ENCODE measurements around the gene MAGI3. TPM values are rescaled to one million over a fixed set of nuclear protein-coding genes. Genes with fewer than 3 reads are reported as not detected.
"Not testable (repeated sequence)": the region's sequence is repeated elsewhere in the genome, so short reads cannot be mapped to it uniquely, and the experiment has no call there.

Gene MAGI3
- total and polyA plus RNA-seq, 3 experiments from 2014 or later: 1.8 to 3.2 (median 3.1) TPM

DNA sequence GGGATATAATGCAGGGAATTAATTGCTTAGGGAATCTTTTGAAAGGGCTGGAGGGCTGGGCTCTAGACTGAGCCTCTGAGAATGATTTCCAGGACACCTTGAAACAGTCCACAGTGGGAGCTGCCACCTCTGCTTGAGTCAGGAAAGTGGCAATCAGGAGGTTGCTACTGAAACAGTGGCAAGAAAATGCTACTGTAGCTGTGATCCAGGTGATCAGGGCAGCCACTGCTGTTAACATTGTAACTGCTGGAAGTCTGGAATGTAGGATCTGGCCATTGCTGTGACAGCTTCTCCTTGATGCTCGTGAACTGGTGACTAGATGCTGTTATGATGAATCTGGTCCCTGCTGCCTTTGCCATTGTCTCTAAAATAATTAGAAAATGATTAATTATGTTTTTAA is 12.8 kb downstream of the MAGI3 start:
- no peak overlapping the region for H3K4me3 Mint-ChIP-seq
- H3K36me3 Mint-ChIP-seq: no peaks in the 10 kb centered on the region
- H3K27ac Mint-ChIP-seq: no peak overlapping the region
- no peaks in the 10 kb centered on the region for H3K27me3 ChIP-seq (ENCODE audit: insufficient read depth, low read length, poor library complexity, severe bottlenecking)
- H3K27ac ChIP-seq (ENCODE audit: low read depth, low read length): no peak overlapping the region
- no peaks in the 10 kb centered on the region for H3K4me1 ChIP-seq (ENCODE audit: insufficient read depth, low read length)
- ChIA-PET CTCF (no interaction called here), POLR2A (no interaction called here)
- no peaks in the 10 kb centered on the region for H3K9me3 ChIP-seq (ENCODE audit: low read length)
- no peaks in the 10 kb centered on the region for H3K36me3 ChIP-seq (ENCODE audit: insufficient read depth, low read length)
- H3K27me3 Mint-ChIP-seq: peaks cover 12 to 24% of the 10 kb centered on the region in 2 donors
- no peak overlapping the region for H3K4me3 ChIP-seq (ENCODE audit: low read length)
- H3K4me1 Mint-ChIP-seq: no peaks in the 10 kb centered on the region
- H3K9me3 Mint-ChIP-seq: no peaks in the 10 kb centered on the region
- no peak for DNase-seq

DNA sequence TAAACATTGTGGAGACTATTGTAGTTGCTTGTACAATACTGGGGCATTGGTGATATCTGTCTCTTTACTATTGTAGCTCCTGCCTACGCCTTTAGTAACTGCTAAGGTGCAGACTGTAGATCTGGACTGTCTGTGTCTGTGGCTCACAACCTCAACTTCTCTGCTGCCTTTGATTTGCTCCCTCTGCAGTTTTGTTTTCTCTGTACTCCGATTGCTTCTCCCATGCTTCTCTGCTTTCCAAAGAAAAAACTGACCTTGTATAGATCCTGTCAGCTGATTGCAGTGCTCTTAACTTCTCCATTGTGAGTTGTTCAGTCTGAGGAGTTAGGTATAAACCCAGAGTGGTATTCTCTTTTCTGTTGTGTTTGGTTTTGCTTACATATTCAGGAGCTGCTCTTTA is 15.3 kb downstream of the MAGI3 start:
- Mint-ChIP-seq H3K9me3 (no peaks in the 10 kb centered on the region), H3K4me1 (no peaks in the 10 kb centered on the region), H3K36me3 (no peaks in the 10 kb centered on the region), H3K27me3 (peaks cover 4 to 11% of the 10 kb centered on the region in 2 donors), H3K27ac (no peak overlapping the region), H3K4me3 (no peak overlapping the region)
- DNase-seq: no peak
- ChIA-PET POLR2A (interaction anchor here (0.7 kb wide), 1 partner anchor 18 kb away, joined by 6 read pairs; no protein-coding TSS in a partner anchor), CTCF (no interaction called here)
- Histone ChIP-seq H3K4me3 (ENCODE audit: low read length) (no peak overlapping the region), H3K36me3 (ENCODE audit: insufficient read depth, low read length) (no peaks in the 10 kb centered on the region), H3K9me3 (ENCODE audit: low read length) (no peaks in the 10 kb centered on the region), H3K27ac (ENCODE audit: low read depth, low read length) (no peak overlapping the region), H3K4me1 (ENCODE audit: insufficient read depth, low read length) (no peaks in the 10 kb centered on the region), H3K27me3 (ENCODE audit: insufficient read depth, low read length, poor library complexity, severe bottlenecking) (no peaks in the 10 kb centered on the region)

DNA sequence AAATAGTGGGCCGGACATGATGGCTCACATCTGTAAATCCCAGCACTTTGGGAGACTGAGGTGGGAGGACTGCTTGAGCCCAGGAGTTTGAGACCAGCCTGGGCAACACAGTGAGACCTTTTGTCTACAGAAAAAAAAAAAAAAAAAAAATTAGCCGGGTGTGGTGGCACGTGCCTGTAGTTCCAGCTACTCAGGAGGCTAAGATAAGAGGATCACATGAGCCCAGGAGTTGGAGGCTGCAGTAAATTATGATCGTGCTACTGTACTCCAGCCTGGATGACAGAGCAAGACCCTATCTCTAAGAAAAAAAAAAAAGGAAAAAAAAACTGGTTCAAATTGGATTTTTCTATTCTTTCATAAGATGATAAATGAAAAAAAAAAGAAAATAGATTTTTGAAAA is 15.8 kb downstream of the MAGI3 start:
- H3K27ac ChIP-seq (ENCODE audit: low read depth, low read length); H3K4me1 ChIP-seq (ENCODE audit: insufficient read depth, low read length); H3K27me3 ChIP-seq (ENCODE audit: insufficient read depth, low read length, poor library complexity, severe bottlenecking); H3K4me3 Mint-ChIP-seq; CTCF ChIA-PET; H3K9me3 Mint-ChIP-seq; POLR2A ChIA-PET; H3K4me1 Mint-ChIP-seq; H3K9me3 ChIP-seq (ENCODE audit: low read length); H3K36me3 ChIP-seq (ENCODE audit: insufficient read depth, low read length); H3K36me3 Mint-ChIP-seq; H3K27ac Mint-ChIP-seq; H3K4me3 ChIP-seq (ENCODE audit: low read length); DNase-seq: not testable (repeated sequence)
- H3K27me3 Mint-ChIP-seq: peaks cover 4 to 11% of the 10 kb centered on the region in 2 donors

DNA sequence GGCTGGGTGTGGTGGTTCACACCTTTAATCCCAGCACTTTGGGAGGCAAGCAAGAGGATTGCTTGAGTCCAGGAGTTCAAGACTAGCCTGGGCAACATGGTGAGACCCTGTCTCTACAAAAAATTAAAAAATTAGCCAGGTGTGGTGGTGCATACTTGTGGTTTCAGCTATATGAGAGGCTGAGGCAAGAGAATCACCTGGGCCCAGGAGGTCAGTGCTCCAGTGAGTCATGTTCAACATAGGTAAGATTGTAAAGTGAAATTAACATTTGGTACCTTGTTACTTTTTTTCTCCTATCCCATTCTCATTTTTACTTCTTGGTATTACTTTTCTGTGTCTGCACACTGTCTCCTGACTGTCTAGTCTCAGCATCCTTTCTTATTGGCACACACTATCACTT is 19.0 kb downstream of the MAGI3 start:
- no peaks in the 10 kb centered on the region for H3K36me3 ChIP-seq (ENCODE audit: insufficient read depth, low read length)
- H3K4me1 Mint-ChIP-seq: no peaks in the 10 kb centered on the region
- DNase-seq: no peak
- H3K27ac Mint-ChIP-seq: no peak overlapping the region
- CTCF ChIA-PET: no interaction called here
- no peak overlapping the region for H3K4me3 ChIP-seq (ENCODE audit: low read length)
- H3K9me3 Mint-ChIP-seq: peaks cover 0 to 5% (median 0%) of the 10 kb centered on the region in 5 donors
- no peaks in the 10 kb centered on the region for H3K9me3 ChIP-seq (ENCODE audit: low read length)
- no peak overlapping the region for H3K27ac ChIP-seq (ENCODE audit: low read depth, low read length)
- POLR2A ChIA-PET: no interaction called here
- H3K27me3 ChIP-seq (ENCODE audit: insufficient read depth, low read length, poor library complexity, severe bottlenecking): no peaks in the 10 kb centered on the region
- no peaks in the 10 kb centered on the region for H3K4me1 ChIP-seq (ENCODE audit: insufficient read depth, low read length)
- peaks cover 0 to 2% of the 10 kb centered on the region in 2 donors for H3K27me3 Mint-ChIP-seq
- H3K36me3 Mint-ChIP-seq: no peaks in the 10 kb centered on the region
- H3K4me3 Mint-ChIP-seq: no peak overlapping the region

DNA sequence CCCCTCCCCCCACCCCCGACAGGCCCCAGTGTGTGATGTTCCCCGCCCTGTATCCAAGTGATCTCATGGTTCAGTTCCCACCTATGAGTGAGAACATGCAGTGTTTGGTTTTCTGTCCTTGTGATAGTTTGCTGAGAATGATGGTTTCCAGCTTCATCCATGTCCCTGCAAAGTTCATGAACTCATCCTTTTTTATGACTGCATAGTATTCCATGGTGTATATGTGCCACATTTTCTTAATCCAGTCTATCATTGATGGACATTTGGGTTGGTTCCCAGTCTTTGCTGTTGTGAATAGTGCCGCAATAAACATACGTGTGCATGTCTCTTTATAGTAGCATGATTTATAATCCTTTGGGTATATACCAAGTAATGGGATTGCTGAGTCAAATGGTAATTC is 21.7 kb downstream of the MAGI3 start:
- H3K9me3 ChIP-seq (ENCODE audit: low read length); H3K27me3 ChIP-seq (ENCODE audit: insufficient read depth, low read length, poor library complexity, severe bottlenecking); H3K4me1 ChIP-seq (ENCODE audit: insufficient read depth, low read length); H3K4me3 Mint-ChIP-seq; H3K4me1 Mint-ChIP-seq; H3K36me3 ChIP-seq (ENCODE audit: insufficient read depth, low read length); H3K9me3 Mint-ChIP-seq; H3K36me3 Mint-ChIP-seq; H3K27me3 Mint-ChIP-seq; CTCF ChIA-PET; POLR2A ChIA-PET; DNase-seq; H3K27ac ChIP-seq (ENCODE audit: low read depth, low read length); H3K4me3 ChIP-seq (ENCODE audit: low read length): not testable (repeated sequence)
- peak overlapping the region in 1 of 8 donors; percentile 21 for H3K27ac Mint-ChIP-seq

- H3K9me3 ChIP-seq (ENCODE audit: low read length): no peaks in the 10 kb centered on the region
These were observed 25.2 kb downstream of the MAGI3 start for GRCh38 chr1:113415310-113416070.

DNA sequence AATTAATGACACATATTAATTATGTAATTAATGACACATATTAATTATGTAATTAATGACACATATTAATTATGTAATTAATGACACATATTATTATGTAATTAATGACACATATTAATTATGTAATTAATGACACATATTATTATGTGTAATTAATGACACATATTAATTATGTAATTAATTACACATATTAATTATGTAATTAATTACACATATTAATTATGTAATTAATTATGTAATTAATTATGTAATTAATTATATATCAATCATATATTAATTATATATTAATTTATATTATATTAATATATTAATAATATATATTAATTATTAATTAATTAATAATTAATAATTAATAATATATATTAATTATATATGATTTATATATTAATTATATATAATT is 25.8 kb downstream of the MAGI3 start:
- H3K27me3 ChIP-seq (ENCODE audit: insufficient read depth, low read length, poor library complexity, severe bottlenecking); H3K4me3 ChIP-seq (ENCODE audit: low read length); H3K4me3 Mint-ChIP-seq; H3K36me3 Mint-ChIP-seq; DNase-seq; H3K9me3 ChIP-seq (ENCODE audit: low read length); H3K27ac ChIP-seq (ENCODE audit: low read depth, low read length); H3K9me3 Mint-ChIP-seq; CTCF ChIA-PET; H3K36me3 ChIP-seq (ENCODE audit: insufficient read depth, low read length); H3K27me3 Mint-ChIP-seq; H3K4me1 ChIP-seq (ENCODE audit: insufficient read depth, low read length); H3K27ac Mint-ChIP-seq; H3K4me1 Mint-ChIP-seq: not testable (repeated sequence)
- POLR2A ChIA-PET: interaction anchor here (1.3 to 1.5 kb wide), 2 partner anchors 24 to 26 kb away, joined by 3 to 4 read pairs; partner anchors contain the start of gene MAGI3

More at GRCh38 chr1:113415310-113416070, 25.2 kb downstream of the MAGI3 start:
- no peak overlapping the region for H3K27ac ChIP-seq (ENCODE audit: low read depth, low read length)
- H3K27ac Mint-ChIP-seq: peak overlapping the region in 1 of 8 donors; percentile 1
- peaks cover 0 to 2% (median 0%) of the 10 kb centered on the region in 3 donors for H3K36me3 Mint-ChIP-seq
- peaks cover 0 to 3% (median 0%) of the 10 kb centered on the region in 3 donors for H3K4me1 Mint-ChIP-seq
- peaks cover 4 to 8% of the 10 kb centered on the region in 2 donors for H3K27me3 Mint-ChIP-seq
- H3K4me3 ChIP-seq (ENCODE audit: low read length): no peak overlapping the region
- CTCF ChIA-PET: no interaction called here
- no peak for DNase-seq
- no peaks in the 10 kb centered on the region for H3K36me3 ChIP-seq (ENCODE audit: insufficient read depth, low read length)
- H3K4me1 ChIP-seq (ENCODE audit: insufficient read depth, low read length): no peaks in the 10 kb centered on the region
- no peak overlapping the region for H3K4me3 Mint-ChIP-seq
- H3K9me3 Mint-ChIP-seq: peaks cover 0 to 5% (median 2%) of the 10 kb centered on the region in 5 donors
- POLR2A ChIA-PET: interaction anchor here (1.3 to 1.5 kb wide), 2 partner anchors 24 to 25 kb away, joined by 3 to 4 read pairs; partner anchors contain the start of gene MAGI3
- H3K27me3 ChIP-seq (ENCODE audit: insufficient read depth, low read length, poor library complexity, severe bottlenecking): no peaks in the 10 kb centered on the region

DNA sequence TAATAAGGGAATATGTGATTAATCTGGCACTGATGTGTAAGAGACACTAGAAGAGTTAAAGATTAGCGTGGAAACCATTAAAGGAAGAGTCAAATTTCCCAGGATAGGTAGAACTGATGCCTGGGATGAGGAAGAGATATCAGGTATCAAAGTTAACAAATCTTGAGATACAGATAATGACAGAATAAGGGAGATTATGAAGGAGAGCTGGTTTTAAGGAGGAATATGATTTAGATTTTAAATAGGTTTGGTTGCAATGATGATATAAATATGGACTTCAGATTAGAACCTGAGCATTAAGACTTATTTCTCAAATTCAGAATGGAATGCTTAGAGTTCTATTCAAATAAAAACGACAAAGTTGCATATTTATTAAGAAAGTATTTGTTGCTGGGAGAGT is 26.2 kb downstream of the MAGI3 start:
- H3K4me3 ChIP-seq (ENCODE audit: low read length): no peak overlapping the region
- Mint-ChIP-seq H3K4me1 (peaks cover 0 to 3% (median 0%) of the 10 kb centered on the region in 3 donors), H3K27me3 (peaks cover 4 to 8% of the 10 kb centered on the region in 2 donors), H3K27ac (no peak overlapping the region), H3K36me3 (peaks cover 0 to 2% (median 0%) of the 10 kb centered on the region in 3 donors), H3K9me3 (peaks cover 0 to 5% (median 2%) of the 10 kb centered on the region in 5 donors), H3K4me3 (no peak overlapping the region)
- H3K9me3 ChIP-seq (ENCODE audit: low read length): no peaks in the 10 kb centered on the region
- no peaks in the 10 kb centered on the region for H3K27me3 ChIP-seq (ENCODE audit: insufficient read depth, low read length, poor library complexity, severe bottlenecking)
- no peak for DNase-seq
- ChIA-PET CTCF (no interaction called here), POLR2A (no interaction called here)
- H3K27ac ChIP-seq (ENCODE audit: low read depth, low read length): no peak overlapping the region
- no peaks in the 10 kb centered on the region for H3K4me1 ChIP-seq (ENCODE audit: insufficient read depth, low read length)
- no peaks in the 10 kb centered on the region for H3K36me3 ChIP-seq (ENCODE audit: insufficient read depth, low read length)
